Endodermal cell (in vitro differentiated cells): ENCODE measurements around the gene TRHDE. TPM values are rescaled to one million over a fixed set of nuclear protein-coding genes. Genes with fewer than 3 reads are reported as not detected.

Experiments used
- DNase-seq: peaks from one replicate; pipeline ENCODE4 v3.0.0-alpha.2; 2017
- H3K27ac ChIP-seq: 2 replicates; pipeline ENCODE4 v1.5.1; 2013; ENCODE audit warnings: mild to moderate bottlenecking, low read depth, low read length, moderate library complexity
- H3K27me3 ChIP-seq: 2 replicates; pipeline ENCODE4 v1.6.1; 2013; ENCODE audit warnings: mild to moderate bottlenecking, low read length, moderate library complexity; ENCODE audit not compliant: insufficient read depth, control insufficient read depth, poor library complexity, severe bottlenecking
- H3K36me3 ChIP-seq: 2 replicates; pipeline ENCODE4 v1.7.0; 2013; ENCODE audit warnings: mild to moderate bottlenecking, low read length, moderate library complexity; ENCODE audit not compliant: control insufficient read depth, insufficient read depth
- H3K4me1 ChIP-seq: one replicate; pipeline ENCODE4 v1.7.0; 2013; ENCODE audit warnings: low read length; ENCODE audit not compliant: control insufficient read depth, insufficient read depth
- H3K4me3 ChIP-seq: 2 replicates; pipeline ENCODE4 v1.5.1; 2013; ENCODE audit warnings: mild to moderate bottlenecking, low read length, moderate library complexity
- H3K9ac ChIP-seq: 2 replicates; pipeline ENCODE4 v1.6.1; 2013; ENCODE audit warnings: mild to moderate bottlenecking, low read length, moderate library complexity; ENCODE audit not compliant: poor library complexity, severe bottlenecking; ENCODE audit errors: extremely low read depth
- H3K9me3 ChIP-seq: 2 replicates; pipeline ENCODE4 v1.6.1; 2013; ENCODE audit warnings: mild to moderate bottlenecking, low read length, moderate library complexity; ENCODE audit not compliant: control insufficient read depth
- H3K27ac Mint-ChIP-seq: 2 replicates; pipeline ENCODE4 v1.8.0; 2020; ENCODE audit warnings: mixed read lengths
- H3K27me3 Mint-ChIP-seq: 2 replicates; pipeline ENCODE4 v1.8.0; 2021; ENCODE audit warnings: mild to moderate bottlenecking, mixed read lengths; ENCODE audit not compliant: insufficient read depth
- H3K36me3 Mint-ChIP-seq: 2 replicates; pipeline ENCODE4 v1.8.0; 2020; ENCODE audit warnings: low read depth, mixed read lengths
- H3K4me1 Mint-ChIP-seq: 2 replicates; pipeline ENCODE4 v1.8.0; 2020; ENCODE audit warnings: mixed read lengths
- H3K4me3 Mint-ChIP-seq: 2 replicates; pipeline ENCODE4 v1.8.0; 2020; ENCODE audit warnings: mild to moderate bottlenecking, moderate library complexity, mixed read lengths
- H3K9me3 Mint-ChIP-seq: 2 replicates; pipeline ENCODE4 v1.8.0; 2020; ENCODE audit warnings: mild to moderate bottlenecking, mixed read lengths
- CTCF ChIP-seq: fragments of 200-600 bp; sonication (generic); conservative IDR thresholded peaks from 2 replicates; pipeline ENCODE4 v1.5.0; 2021; ENCODE audit warnings: antibody characterized with exemption, mild to moderate bottlenecking
- WGBS, 2 experiments: methylation state at CpG; one replicate each; pipeline versions ENCODE4 v1.1.5 to v1.1.7; 2013; ENCODE audit warnings: missing lambda C conversion rate in 2 of 2, mixed read lengths in 1 of 2; ENCODE audit not compliant: insufficient coverage in 1 of 2, insufficient read length in 1 of 2; 5-methylcytosine and 5-hydroxymethylcytosine counted together
- total RNA-seq, 2 donors: library from RNA; stranded (reverse); fragmentation: NEBNext Ultra II Directional in 1 of 2; extraction: Animal tissue kit (Norgen Biotek cat#: 25700) in 1 of 2; gene quantifications; 2 replicates in 1 of 2; 3 replicates in 1 of 2; pipeline ENCODE4 v1.2.1, GENCODE V29; 2021

The TRHDE gene
- total RNA-seq, 2 donors from 2014 or later, result 0.20 to 1.2 TPM

- Mint-ChIP-seq H3K27me3 (no peaks in the 10 kb centered on the region), H3K9me3 (no peaks in the 10 kb centered on the region), H3K4me1 (peaks cover 4% of the 10 kb centered on the region), H3K36me3 (no peaks in the 10 kb centered on the region), H3K27ac (no peak overlapping the region), H3K4me3 (no peak overlapping the region)
- Histone ChIP-seq H3K9ac (no peak overlapping the region), H3K4me3 (no peak overlapping the region), H3K36me3 (no peaks in the 10 kb centered on the region), H3K27me3 (no peaks in the 10 kb centered on the region), H3K4me1 (no peaks in the 10 kb centered on the region), H3K9me3 (no peaks in the 10 kb centered on the region), H3K27ac (no peak overlapping the region)
- 94% methylated on average over 3 of the region's 3 CpGs; no CpG with 5 or more reads in 1 of the 2 experiments for WGBS, 2 experiments
- TF ChIP-seq CTCF, result no peak
- DNase-seq, result no peak
Measured at GRCh38 chr12:72349491-72349890, 77.3 kb downstream of the TRHDE start.

GRCh38 chr12:72359416-72359815 is 87.2 kb downstream of the TRHDE start:
- Histone ChIP-seq H3K9me3 (no peaks in the 10 kb centered on the region), H3K9ac (no peak overlapping the region), H3K27me3 (no peaks in the 10 kb centered on the region), H3K27ac (no peak overlapping the region), H3K36me3 (no peaks in the 10 kb centered on the region), H3K4me1 (no peaks in the 10 kb centered on the region), H3K4me3 (no peak overlapping the region)
- 93 to 98% methylated on average over 3 of the region's 3 CpGs for WGBS, 2 experiments
- no peaks in the 10 kb centered on the region for H3K36me3 Mint-ChIP-seq
- H3K9me3 Mint-ChIP-seq, result peaks cover 3% of the 10 kb centered on the region
- H3K4me1 Mint-ChIP-seq, result peaks cover 3% of the 10 kb centered on the region
- DNase-seq, result no peak
- TF ChIP-seq CTCF, result no peak
- H3K4me3 Mint-ChIP-seq, result no peak overlapping the region
- no peak overlapping the region for H3K27ac Mint-ChIP-seq
- H3K27me3 Mint-ChIP-seq, result peaks cover 2% of the 10 kb centered on the region

DNA sequence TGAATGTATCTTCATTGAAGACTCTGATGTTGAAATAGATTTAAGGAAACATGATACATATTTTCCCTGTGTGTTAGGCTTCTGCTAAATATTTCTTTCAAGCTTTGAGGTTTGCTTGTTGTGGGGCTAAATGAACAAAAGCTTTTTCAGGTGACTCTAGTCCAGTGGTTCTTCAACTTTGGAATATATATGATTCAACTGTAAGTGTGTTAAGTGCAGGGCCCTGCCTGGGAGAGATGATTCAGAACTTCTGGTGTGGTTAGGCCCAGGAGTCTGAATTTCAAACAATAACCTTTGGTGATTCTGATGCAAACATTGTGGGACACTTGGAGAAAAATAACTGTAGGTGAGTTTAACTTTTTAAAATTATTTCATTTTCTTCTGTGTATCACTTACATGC is 93.0 kb downstream of the TRHDE start:
- no peak overlapping the region for H3K27ac Mint-ChIP-seq
- H3K27me3 Mint-ChIP-seq, result peaks cover 30% of the 10 kb centered on the region
- no peak overlapping the region for H3K27ac ChIP-seq
- peaks cover 37% of the 10 kb centered on the region for H3K27me3 ChIP-seq
- H3K4me3 ChIP-seq, result no peak overlapping the region
- DNase-seq, result no peak
- peaks cover 12% of the 10 kb centered on the region for H3K4me1 Mint-ChIP-seq
- no peak overlapping the region for H3K4me3 Mint-ChIP-seq
- H3K9me3 ChIP-seq, result no peaks in the 10 kb centered on the region
- no peaks in the 10 kb centered on the region for H3K4me1 ChIP-seq
- no peak for TF ChIP-seq CTCF
- H3K9me3 Mint-ChIP-seq, result peaks cover 3% of the 10 kb centered on the region
- H3K36me3 Mint-ChIP-seq, result no peaks in the 10 kb centered on the region
- H3K9ac ChIP-seq, result no peak overlapping the region
- no peaks in the 10 kb centered on the region for H3K36me3 ChIP-seq
